ENCODE measurements around the gene PTPRG.

GRCh38 chr3:61777483-61777882 is 216.1 kb downstream of the PTPRG start:
- TF ChIP-seq, protein P1, sequence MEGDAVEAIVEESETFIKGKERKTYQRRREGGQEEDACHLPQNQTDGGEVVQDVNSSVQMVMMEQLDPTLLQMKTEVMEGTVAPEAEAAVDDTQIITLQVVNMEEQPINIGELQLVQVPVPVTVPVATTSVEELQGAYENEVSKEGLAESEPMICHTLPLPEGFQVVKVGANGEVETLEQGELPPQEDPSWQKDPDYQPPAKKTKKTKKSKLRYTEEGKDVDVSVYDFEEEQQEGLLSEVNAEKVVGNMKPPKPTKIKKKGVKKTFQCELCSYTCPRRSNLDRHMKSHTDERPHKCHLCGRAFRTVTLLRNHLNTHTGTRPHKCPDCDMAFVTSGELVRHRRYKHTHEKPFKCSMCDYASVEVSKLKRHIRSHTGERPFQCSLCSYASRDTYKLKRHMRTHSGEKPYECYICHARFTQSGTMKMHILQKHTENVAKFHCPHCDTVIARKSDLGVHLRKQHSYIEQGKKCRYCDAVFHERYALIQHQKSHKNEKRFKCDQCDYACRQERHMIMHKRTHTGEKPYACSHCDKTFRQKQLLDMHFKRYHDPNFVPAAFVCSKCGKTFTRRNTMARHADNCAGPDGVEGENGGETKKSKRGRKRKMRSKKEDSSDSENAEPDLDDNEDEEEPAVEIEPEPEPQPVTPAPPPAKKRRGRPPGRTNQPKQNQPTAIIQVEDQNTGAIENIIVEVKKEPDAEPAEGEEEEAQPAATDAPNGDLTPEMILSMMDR (conservative IDR thresholded peaks at IDR 0.05; ENCODE audit: low read length), result no peak
- TF ChIP-seq EZH2phosphoT487 (IDR thresholded peaks at IDR 0.05; ENCODE audit: borderline replicate concordance, low read depth, low read length), result no peak
